LNCAP (cell line): ENCODE results near the gene KRT4.

Experiments used
- CTCF ChIP-seq: fragments of 450-650 bp; IDR thresholded peaks from 2 replicates; pipeline ENCODE4 v1.5.1; 2017; ENCODE audit warnings: mild to moderate bottlenecking

The KRT4 gene

DNA sequence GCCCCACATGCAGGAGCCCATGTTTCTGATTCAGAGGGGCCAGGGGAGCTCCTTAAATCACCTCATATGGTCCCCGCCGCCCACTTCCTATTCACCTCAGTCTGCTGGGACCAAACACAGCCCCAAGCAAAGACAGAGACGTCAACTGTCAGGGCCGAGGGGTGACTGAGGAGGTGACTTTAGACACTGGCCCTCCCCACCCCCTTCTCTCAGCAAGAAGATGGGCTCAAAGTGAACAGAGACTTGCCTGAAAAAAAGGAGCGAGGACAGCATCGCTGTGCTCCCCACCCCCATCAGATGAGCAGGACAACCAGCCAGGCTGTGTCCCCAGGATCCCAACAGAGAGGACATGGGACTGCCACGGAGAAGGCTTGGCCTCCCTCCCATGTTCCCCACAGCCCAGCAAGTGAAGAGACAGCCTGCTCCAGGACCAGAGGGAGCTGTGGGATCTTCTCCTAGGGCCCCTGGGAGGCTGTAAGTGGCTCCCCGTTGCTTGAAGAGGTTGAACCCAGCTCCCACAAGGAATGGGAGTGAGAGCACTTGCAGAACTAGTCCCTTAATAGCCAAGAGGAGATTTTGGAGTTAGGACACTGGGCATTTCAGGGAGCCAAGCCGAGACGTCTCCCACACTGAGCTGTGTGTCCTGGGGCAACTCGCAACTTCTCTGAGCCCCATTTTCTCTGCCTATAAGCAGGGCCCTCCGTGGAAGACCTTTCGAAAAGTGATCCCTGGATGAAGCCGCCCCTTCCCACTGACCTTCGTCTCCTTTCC, 21.5 kb upstream of the KRT4 start:
- TF ChIP-seq CTCF = no peak

DNA sequence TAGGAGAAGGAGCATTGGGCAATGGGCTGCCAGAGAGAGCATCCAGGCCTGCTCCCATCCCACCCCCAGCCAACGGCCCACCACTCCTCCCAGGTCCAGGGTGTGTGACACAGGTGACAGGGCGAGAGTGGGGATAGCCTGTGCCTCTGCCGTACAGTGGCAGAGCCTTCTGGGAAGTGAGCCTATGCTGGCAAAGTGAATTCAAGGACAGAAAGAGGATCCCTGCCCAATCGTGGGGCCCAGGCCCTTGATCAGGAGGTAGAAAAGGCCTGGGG, 20.7 kb upstream of the KRT4 start:
- TF ChIP-seq CTCF = no peak

GRCh38 chr12:52833922-52834726, 20.2 kb upstream of the KRT4 start, which contains the start of gene KRT79:
Gene KRT79, minus strand, starts transcription at chr12:52834311. Its CDS starts 51 bp downstream, at chr12:52834260.
- no peak for TF ChIP-seq CTCF

DNA sequence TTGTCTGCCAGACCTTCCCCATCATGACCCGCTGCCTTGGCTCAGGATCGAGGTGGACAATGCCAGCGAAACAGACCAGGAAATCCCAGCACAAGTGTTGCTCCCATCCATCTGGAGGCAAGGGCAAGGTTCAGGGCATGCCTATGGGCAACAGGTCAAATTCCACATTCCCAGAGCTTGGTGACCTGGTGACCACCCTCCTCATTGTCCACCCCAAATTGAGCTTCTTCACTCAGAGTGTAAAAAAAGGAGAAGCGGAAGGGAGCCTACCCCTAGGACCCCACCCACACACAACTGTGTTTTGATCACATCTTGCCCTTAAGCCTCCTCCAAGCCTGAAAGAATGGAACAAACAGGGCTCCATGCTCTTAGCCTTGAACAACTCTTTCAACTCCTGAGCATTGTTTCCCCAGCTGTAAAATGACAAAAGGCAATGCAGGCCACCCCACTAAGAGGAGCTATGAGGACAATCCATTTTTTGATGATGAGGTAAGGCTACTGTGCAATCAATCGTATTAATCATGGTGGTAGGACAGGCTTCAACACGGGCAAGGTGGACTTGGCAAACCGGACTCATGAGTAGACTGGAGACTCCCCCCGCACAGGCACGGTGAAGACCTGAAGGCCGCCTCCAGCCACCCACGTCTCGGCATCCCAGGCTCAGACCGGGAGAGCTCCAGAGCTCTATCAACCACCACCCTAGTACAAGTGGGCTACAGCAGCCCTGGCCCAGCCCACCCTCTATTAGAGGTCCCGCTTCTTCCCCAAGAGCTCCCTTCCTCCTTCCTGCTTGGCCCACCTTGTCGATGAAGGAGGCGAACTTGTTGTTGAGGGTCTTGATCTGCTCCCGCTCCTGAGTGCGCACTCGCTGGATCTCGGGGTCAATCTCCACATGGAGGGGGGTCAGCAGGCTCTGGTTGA, 19.3 kb upstream of the KRT4 start:
- no peak for TF ChIP-seq CTCF

- no peak for TF ChIP-seq CTCF
These were observed 18.5 kb upstream of the KRT4 start for GRCh38 chr12:52832451-52832850.

DNA sequence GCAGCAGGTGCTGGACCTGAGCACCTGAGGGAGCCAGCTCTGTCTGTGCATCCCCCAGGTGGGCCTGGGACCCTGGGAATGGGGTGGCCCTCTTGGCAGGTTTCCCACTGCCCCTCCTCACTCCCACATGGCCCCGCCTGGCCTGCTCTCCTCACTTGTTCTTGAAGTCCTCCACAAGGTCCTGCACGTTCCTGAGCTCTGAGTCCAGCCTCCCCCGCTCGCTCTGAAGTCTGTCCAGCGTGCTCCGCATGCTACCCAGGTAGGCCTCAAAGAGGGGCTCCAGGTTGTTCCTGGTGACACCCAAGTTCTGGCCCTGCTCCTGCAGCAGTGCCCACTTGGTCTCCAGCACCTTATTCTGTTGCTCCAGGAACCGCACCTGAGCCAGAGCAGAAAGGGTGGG, 17.3 kb upstream of the KRT4 start:
- no peak for TF ChIP-seq CTCF

- TF ChIP-seq CTCF = no peak
These were observed 16.3 kb upstream of the KRT4 start for GRCh38 chr12:52829986-52830770.
